Gastroesophageal sphincter (tissue), 4 donors: Measurements from ENCODE around the gene HNRNPA3. TPM values are rescaled to one million over a fixed set of nuclear protein-coding genes. Genes with fewer than 3 reads are reported as not detected.

Experiments used
- ATAC-seq: fragments of 150-250 bp; one replicate; pipeline ENCODE4 v1.9.1; 2016; ENCODE audit warnings: mild to moderate bottlenecking, moderate library complexity
- H3K27ac ChIP-seq, 4 donors: fragments of 200-600 bp; sonication (generic) in 3 of 4; 1 replicate in 3 of 4; 2 replicates in 1 of 4; pipeline ENCODE4 v1.5.1; 2016 to 2019
- H3K27me3 ChIP-seq: fragments of 200-600 bp; sonication (generic); one replicate; pipeline ENCODE4 v1.5.1; 2019
- H3K36me3 ChIP-seq, 2 donors: fragments of 200-600 bp; sonication (generic); one replicate each; pipeline ENCODE4 v1.5.1; 2019; ENCODE audit warnings: control low read depth in 1 of 2
- H3K4me1 ChIP-seq, 3 donors: fragments of 200-600 bp; sonication (generic); 1 replicate in 2 of 3; 2 replicates in 1 of 3; pipeline ENCODE4 v1.5.1; 2016 to 2019; ENCODE audit warnings: control low read depth in 2 of 3
- H3K4me3 ChIP-seq, 2 donors: fragments of 200-600 bp; sonication (generic); one replicate each; pipeline ENCODE4 v1.5.1; 2019; ENCODE audit warnings: mild to moderate bottlenecking in 1 of 2, moderate library complexity in 1 of 2
- H3K9me3 ChIP-seq, 3 donors: fragments of 200-600 bp; sonication (generic); one replicate each; pipeline ENCODE4 v1.5.1; 2017 to 2019; ENCODE audit warnings: control low read depth in 2 of 3
- EP300 ChIP-seq: sonication (generic); formaldehyde crosslinking; IDR thresholded peaks from one replicate; pipeline ENCODE4 v1.6.1; 2017; ENCODE audit warnings: antibody characterized with exemption, mild to moderate bottlenecking
- POLR2A ChIP-seq, 2 donors: fragments of 450-650 bp; IDR thresholded peaks; one replicate each; pipeline ENCODE4 v1.6.1; 2017; ENCODE audit warnings: antibody characterized with exemption in 2 of 2, mild to moderate bottlenecking in 2 of 2, moderate library complexity in 1 of 2
- POLR2AphosphoS5 ChIP-seq: sonication (generic); formaldehyde crosslinking; IDR thresholded peaks from one replicate; pipeline ENCODE4 v1.6.1; 2017; ENCODE audit warnings: antibody characterized with exemption
- WGBS, 2 donors: methylation state at CpG; one replicate each; pipeline ENCODE4 v1.1.5; 2018; ENCODE audit warnings: low coverage in 1 of 2; 5-methylcytosine and 5-hydroxymethylcytosine counted together
- total RNA-seq, 4 donors: library from RNA; depleted of rRNA; stranded (reverse); fragments of >200 nt; gene quantifications; one replicate each; pipeline ENCODE4 v1.1.0, GENCODE V29; 2016
- TF ChIP-seq, protein P1 (sequence below), 4 experiments: fragments of 200-600 bp in 2 of 4; fragments of 450-650 bp in 2 of 4; sonication (generic) in 1 of 4; IDR thresholded peaks; one replicate each; pipeline ENCODE4 v1.5.1; 2017 to 2019; ENCODE audit warnings: antibody characterized with exemption in 4 of 4, mild to moderate bottlenecking in 2 of 4, moderate library complexity in 2 of 4

Gene HNRNPA3
- total RNA-seq, 4 donors from 2014 or later = 58.4 to 87.8 (median 73.1) TPM

DNA sequence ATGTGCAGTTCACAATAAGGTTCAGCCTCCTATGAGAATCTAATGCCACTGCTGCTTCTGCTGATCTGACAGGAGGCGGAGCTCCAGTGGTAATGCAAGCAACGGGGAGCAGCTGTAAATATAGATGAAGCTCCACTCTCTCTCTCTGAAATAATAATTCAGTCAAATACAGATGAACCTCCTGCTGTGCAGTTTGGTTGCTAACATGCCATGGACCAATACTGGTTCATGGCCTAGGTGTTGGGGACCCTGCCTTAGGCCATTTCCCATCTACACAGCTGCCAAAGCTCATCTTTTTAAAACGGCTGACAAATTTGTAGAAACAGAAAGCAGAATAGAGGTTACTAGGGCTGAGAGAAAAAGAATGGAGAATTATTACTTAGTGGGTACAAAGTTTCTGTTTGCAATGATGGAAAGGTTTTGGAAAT lies 10.7 kb upstream of the HNRNPA3 start:
- 21 to 29% methylated on average over 1 to 2 of the region's 3 CpGs for WGBS, 2 donors
- Histone ChIP-seq H3K27me3 (no peaks in the 10 kb centered on the region), H3K9me3 (no peaks in the 10 kb centered on the region), H3K36me3 (no peaks in the 10 kb centered on the region), H3K4me1 (peaks cover 0 to 31% (median 3%) of the 10 kb centered on the region in 3 donors), H3K4me3 (no peak overlapping the region), H3K27ac (peak overlapping the region in 2 of 4 donors; percentile 23 to 53)
- no peak for ATAC-seq
- TF ChIP-seq EP300 (no peak), POLR2A (IDR thresholded peaks at IDR 0.05) (no peak), POLR2AphosphoS5 (no peak)
- TF ChIP-seq, protein P1, sequence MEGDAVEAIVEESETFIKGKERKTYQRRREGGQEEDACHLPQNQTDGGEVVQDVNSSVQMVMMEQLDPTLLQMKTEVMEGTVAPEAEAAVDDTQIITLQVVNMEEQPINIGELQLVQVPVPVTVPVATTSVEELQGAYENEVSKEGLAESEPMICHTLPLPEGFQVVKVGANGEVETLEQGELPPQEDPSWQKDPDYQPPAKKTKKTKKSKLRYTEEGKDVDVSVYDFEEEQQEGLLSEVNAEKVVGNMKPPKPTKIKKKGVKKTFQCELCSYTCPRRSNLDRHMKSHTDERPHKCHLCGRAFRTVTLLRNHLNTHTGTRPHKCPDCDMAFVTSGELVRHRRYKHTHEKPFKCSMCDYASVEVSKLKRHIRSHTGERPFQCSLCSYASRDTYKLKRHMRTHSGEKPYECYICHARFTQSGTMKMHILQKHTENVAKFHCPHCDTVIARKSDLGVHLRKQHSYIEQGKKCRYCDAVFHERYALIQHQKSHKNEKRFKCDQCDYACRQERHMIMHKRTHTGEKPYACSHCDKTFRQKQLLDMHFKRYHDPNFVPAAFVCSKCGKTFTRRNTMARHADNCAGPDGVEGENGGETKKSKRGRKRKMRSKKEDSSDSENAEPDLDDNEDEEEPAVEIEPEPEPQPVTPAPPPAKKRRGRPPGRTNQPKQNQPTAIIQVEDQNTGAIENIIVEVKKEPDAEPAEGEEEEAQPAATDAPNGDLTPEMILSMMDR (IDR thresholded peaks at IDR 0.05) = no peak

DNA sequence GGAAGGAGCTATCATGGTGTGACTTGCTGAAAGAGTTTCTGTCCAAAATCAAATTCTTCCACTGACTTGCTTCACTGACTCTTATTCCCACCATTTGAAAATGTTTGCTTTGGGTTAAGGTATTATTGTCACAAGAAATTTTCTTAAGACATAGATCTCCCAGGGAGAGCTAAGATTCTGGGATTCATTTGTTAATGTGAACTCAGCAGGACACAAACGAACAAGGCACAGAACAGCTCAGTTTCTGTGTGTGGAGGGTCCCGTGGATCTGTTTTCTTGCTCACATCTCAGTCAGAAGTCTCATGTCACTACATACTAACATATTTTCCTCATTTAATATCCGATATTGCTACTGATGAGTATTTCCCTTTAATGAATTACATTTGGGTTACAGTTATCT lies 8.2 kb upstream of the HNRNPA3 start:
- TF ChIP-seq POLR2AphosphoS5 = no peak
- ATAC-seq = no peak
- H3K9me3 ChIP-seq = no peaks in the 10 kb centered on the region
- no peak overlapping the region for H3K27ac ChIP-seq
- H3K4me3 ChIP-seq = no peak overlapping the region
- no peaks in the 10 kb centered on the region for H3K36me3 ChIP-seq
- no peaks in the 10 kb centered on the region for H3K27me3 ChIP-seq
- H3K4me1 ChIP-seq = peaks cover 0 to 31% (median 3%) of the 10 kb centered on the region in 3 donors
- 76 to 85% methylated on average over 3 of the region's 3 CpGs for WGBS, 2 donors

DNA sequence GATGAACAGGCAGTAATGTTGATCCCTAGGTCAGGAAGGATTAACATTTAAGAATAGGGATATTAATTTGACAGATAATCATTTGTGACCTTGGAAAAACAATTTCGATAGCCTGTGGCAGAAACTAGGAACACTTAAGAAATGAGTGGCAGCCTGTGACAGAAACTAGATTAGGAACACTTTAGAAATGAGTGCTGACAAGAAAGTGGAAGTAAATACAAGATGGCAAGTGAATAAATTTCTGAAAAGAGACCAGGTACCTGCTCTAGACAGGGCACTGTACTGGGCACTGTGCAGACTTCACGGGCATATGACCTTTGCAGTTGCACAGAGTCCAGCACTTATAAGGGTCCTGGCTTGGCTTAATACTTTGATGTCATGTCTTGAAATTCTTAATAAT lies 5.5 kb upstream of the HNRNPA3 start:
- no peak overlapping the region for H3K4me3 ChIP-seq
- peaks cover 4 to 33% (median 8%) of the 10 kb centered on the region in 3 donors for H3K4me1 ChIP-seq
- H3K27me3 ChIP-seq = no peaks in the 10 kb centered on the region
- no peak for ATAC-seq
- TF ChIP-seq, protein P1 (IDR thresholded peaks at IDR 0.05) = no peak
- TF ChIP-seq POLR2AphosphoS5 = no peak
- no peaks in the 10 kb centered on the region for H3K36me3 ChIP-seq
- H3K9me3 ChIP-seq = no peaks in the 10 kb centered on the region
- no peak overlapping the region for H3K27ac ChIP-seq
- 93 to 100% methylated on average over 1 to 2 of the region's 2 CpGs for WGBS, 2 donors

DNA sequence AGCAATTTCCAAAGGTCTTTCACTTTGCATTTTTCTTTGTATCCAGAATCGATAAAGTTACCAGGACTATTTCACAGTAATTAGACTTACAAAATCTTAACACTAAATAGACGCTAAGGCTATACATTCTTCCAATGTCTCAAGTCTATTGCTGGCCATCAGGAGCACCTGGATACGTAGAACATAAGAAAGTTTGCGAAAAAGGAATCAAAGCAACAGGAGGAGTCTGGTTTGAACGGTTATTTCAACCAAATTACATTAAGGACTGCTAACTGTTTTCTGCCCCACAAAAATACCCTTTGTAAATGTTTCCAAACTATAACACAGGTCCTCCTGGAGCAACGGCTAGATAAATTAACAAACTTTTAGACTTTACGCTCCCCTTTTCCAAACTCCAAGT lies 1.4 kb upstream of the HNRNPA3 start:
- peak overlapping the region in 1 of 2 donors; percentile 88 for H3K4me3 ChIP-seq
- H3K36me3 ChIP-seq = peaks cover under 1 to 12% of the 10 kb centered on the region in 2 donors
- peaks cover 15 to 40% (median 24%) of the 10 kb centered on the region in 3 donors for H3K4me1 ChIP-seq
- H3K9me3 ChIP-seq = no peaks in the 10 kb centered on the region
- no peak for TF ChIP-seq POLR2AphosphoS5
- TF ChIP-seq POLR2A (IDR thresholded peaks at IDR 0.05) = no peak
- TF ChIP-seq, protein P1 (IDR thresholded peaks at IDR 0.05) = no peak
- TF ChIP-seq EP300 = no peak
- no peak for ATAC-seq
- no peaks in the 10 kb centered on the region for H3K27me3 ChIP-seq
- 58 to 66% methylated on average over 7 of the region's 7 CpGs for WGBS, 2 donors
- H3K27ac ChIP-seq = peak overlapping the region; percentile 99

DNA sequence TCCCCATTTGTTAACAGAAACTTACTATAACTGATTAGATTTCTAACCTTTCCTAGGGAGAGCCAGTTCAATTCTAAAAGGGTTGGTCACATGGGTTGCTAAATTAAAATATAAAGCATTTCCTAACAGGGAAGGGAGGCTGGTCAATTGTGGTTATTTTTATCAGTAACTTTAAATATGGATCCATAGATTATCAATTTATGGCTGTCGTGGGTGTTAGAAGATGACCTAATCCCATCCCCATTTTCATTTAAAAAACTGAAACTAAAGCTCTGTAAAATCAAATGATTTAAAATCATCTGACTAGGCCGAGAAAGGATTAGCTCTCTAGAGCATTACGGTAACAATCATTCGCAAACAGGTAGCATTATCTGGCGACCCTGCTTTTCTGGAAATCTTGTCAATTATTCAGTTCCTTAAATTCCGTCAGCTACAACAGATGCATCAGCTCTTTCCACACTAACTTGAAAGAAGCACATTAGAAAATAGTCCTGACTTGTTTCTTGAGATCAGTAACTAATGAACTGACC lies 953 bp upstream of the HNRNPA3 start:
- peaks cover 20 to 45% (median 29%) of the 10 kb centered on the region in 3 donors for H3K4me1 ChIP-seq
- H3K9me3 ChIP-seq = no peaks in the 10 kb centered on the region
- 6 to 12% methylated on average over 6 of the region's 6 CpGs for WGBS, 2 donors
- no peak for ATAC-seq
- peak overlapping the region; percentile 99 for H3K27ac ChIP-seq
- H3K4me3 ChIP-seq = peak overlapping the region; percentile 72 to 88
- no peaks in the 10 kb centered on the region for H3K27me3 ChIP-seq
- peaks cover 5 to 17% of the 10 kb centered on the region in 2 donors for H3K36me3 ChIP-seq
- TF ChIP-seq POLR2AphosphoS5 (no peak), EP300 (no peak), POLR2A (IDR thresholded peaks at IDR 0.05) (no peak)
- TF ChIP-seq, protein P1 (IDR thresholded peaks at IDR 0.05) = peak in 1 of 4 experiments; percentile 10
